ENCODE measurements around the gene GALNTL6.
"Not testable (repeated sequence)": the region's sequence is repeated elsewhere in the genome, so short reads cannot be mapped to it uniquely, and the experiment has no call there.

Gene GALNTL6

GRCh38 chr4:172881645-172882044 lies 1068.4 kb downstream of the GALNTL6 start:
- no CpG with 5 or more reads among the region's 6 CpGs for whole genome bisulfite sequencing (ENCODE audit: insufficient coverage)
- peaks cover 0 to 3% (median 0%) of the 10 kb centered on the region in 5 experiments for H3K9me3 ChIP-seq (ENCODE audit: control extremely low read depth in 1 of 5, control insufficient read depth in 4 of 5, insufficient read depth in 2 of 5, low read depth in 1 of 5, low read length in 4 of 5)
- no peaks in the 10 kb centered on the region for H3K36me3 ChIP-seq (ENCODE audit: control insufficient read depth in 4 of 4, insufficient read depth in 4 of 4, low read length in 3 of 4)
- H3K4me1 ChIP-seq (ENCODE audit: control extremely low read depth in 1 of 4, control insufficient read depth in 4 of 4, insufficient read depth in 4 of 4, low read length in 3 of 4), result no peaks in the 10 kb centered on the region
- no peak overlapping the region for H3K27ac ChIP-seq (ENCODE audit: insufficient read depth in 1 of 2, low read depth in 1 of 2, low read length in 2 of 2, poor library complexity in 1 of 2, severe bottlenecking in 2 of 2)
- ChIA-PET CTCF (no interaction called here), POLR2A (no interaction called here)
- DNase-seq, result no peak
- H3K27me3 ChIP-seq (replicated peaks in 2 of 5; ENCODE audit: control insufficient read depth in 4 of 5, insufficient read depth in 5 of 5, low read length in 4 of 5), result no peaks in the 10 kb centered on the region
- no peak overlapping the region for H3K4me3 ChIP-seq (ENCODE audit: control insufficient read depth in 1 of 7, extremely low read depth in 1 of 7, insufficient read depth in 4 of 7, low read depth in 2 of 7, low read length in 6 of 7)

GRCh38 chr4:172887358-172887757 lies 1074.2 kb downstream of the GALNTL6 start:
- WGBS (ENCODE audit: insufficient coverage), result 86% methylated on average over 1 of the region's 3 CpGs
- H3K36me3 ChIP-seq (ENCODE audit: control insufficient read depth in 4 of 4, insufficient read depth in 4 of 4, low read length in 3 of 4); H3K4me1 ChIP-seq (ENCODE audit: control extremely low read depth in 1 of 4, control insufficient read depth in 4 of 4, insufficient read depth in 4 of 4, low read length in 3 of 4); DNase-seq; H3K27me3 ChIP-seq (replicated peaks in 2 of 5; ENCODE audit: control insufficient read depth in 4 of 5, insufficient read depth in 5 of 5, low read length in 4 of 5); H3K4me3 ChIP-seq (ENCODE audit: control insufficient read depth in 1 of 7, extremely low read depth in 1 of 7, insufficient read depth in 4 of 7, low read depth in 2 of 7, low read length in 6 of 7); CTCF ChIA-PET; H3K27ac ChIP-seq (ENCODE audit: insufficient read depth in 1 of 2, low read depth in 1 of 2, low read length in 2 of 2, poor library complexity in 1 of 2, severe bottlenecking in 2 of 2); H3K9me3 ChIP-seq (ENCODE audit: control extremely low read depth in 1 of 5, control insufficient read depth in 4 of 5, insufficient read depth in 2 of 5, low read depth in 1 of 5, low read length in 4 of 5): not testable (repeated sequence)
- POLR2A ChIA-PET, result interaction anchor here (0.7 kb wide), 1 partner anchor 756 kb away, joined by 3 read pairs; no protein-coding TSS in a partner anchor

DNA sequence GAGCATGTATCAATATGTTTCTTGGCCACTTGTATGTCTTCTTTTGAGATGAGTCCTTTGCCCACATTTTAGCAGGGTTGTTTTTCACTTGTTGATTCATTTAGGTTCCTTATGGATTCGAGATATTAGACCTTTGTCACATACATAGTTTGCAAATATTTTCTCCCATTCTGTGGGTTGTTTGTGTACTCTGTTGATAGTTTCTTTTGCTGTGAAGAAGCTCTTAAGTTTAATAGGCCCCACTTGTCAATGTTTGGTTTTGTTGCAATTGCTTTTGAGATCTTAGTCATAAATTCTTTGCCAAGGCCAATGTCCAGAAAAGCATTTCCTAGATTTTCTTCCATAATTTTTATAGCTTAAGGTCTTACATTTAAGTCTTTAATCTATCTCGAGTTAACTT lies 1074.8 kb downstream of the GALNTL6 start:
- ChIA-PET CTCF (no interaction called here), POLR2A (interaction anchor here (0.7 kb wide), 1 partner anchor 757 kb away, joined by 3 read pairs; no protein-coding TSS in a partner anchor)
- Histone ChIP-seq H3K9me3 (ENCODE audit: control extremely low read depth in 1 of 5, control insufficient read depth in 4 of 5, insufficient read depth in 2 of 5, low read depth in 1 of 5, low read length in 4 of 5) (peaks cover 0 to 5% (median 3%) of the 10 kb centered on the region in 5 experiments), H3K4me3 (ENCODE audit: control insufficient read depth in 1 of 7, extremely low read depth in 1 of 7, insufficient read depth in 4 of 7, low read depth in 2 of 7, low read length in 6 of 7) (no peak overlapping the region), H3K27me3 (replicated peaks in 2 of 5; ENCODE audit: control insufficient read depth in 4 of 5, insufficient read depth in 5 of 5, low read length in 4 of 5) (no peaks in the 10 kb centered on the region), H3K4me1 (ENCODE audit: control extremely low read depth in 1 of 4, control insufficient read depth in 4 of 4, insufficient read depth in 4 of 4, low read length in 3 of 4) (no peaks in the 10 kb centered on the region), H3K27ac (ENCODE audit: insufficient read depth in 1 of 2, low read depth in 1 of 2, low read length in 2 of 2, poor library complexity in 1 of 2, severe bottlenecking in 2 of 2) (no peak overlapping the region), H3K36me3 (ENCODE audit: control insufficient read depth in 4 of 4, insufficient read depth in 4 of 4, low read length in 3 of 4) (no peaks in the 10 kb centered on the region)
- DNase-seq, result no peak
- WGBS (ENCODE audit: insufficient coverage), result no CpG with 5 or more reads among the region's 2 CpGs

DNA sequence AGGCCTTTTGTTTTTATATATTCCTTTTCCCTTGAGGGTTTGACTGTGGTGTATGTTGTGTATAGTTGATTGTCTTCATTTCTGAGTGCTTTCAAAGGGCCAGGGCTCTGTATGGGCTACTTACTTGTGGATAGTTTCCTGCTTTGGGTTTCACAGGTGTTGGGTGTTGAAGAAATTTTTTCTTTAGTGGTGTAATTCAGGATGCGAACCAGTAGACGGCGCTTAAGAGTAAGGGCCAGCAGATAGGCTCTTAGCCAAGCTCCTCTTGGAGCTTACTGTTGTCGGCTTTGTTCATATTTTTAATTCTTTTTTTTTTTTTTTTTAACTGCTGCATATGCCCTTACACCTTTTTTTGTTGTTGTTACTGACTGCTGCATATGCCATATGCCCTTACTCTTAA lies 1079.1 kb downstream of the GALNTL6 start:
- no peaks in the 10 kb centered on the region for H3K4me1 ChIP-seq (ENCODE audit: control extremely low read depth in 1 of 4, control insufficient read depth in 4 of 4, insufficient read depth in 4 of 4, low read length in 3 of 4)
- H3K9me3 ChIP-seq (ENCODE audit: control extremely low read depth in 1 of 5, control insufficient read depth in 4 of 5, insufficient read depth in 2 of 5, low read depth in 1 of 5, low read length in 4 of 5), result peaks cover 0 to 17% (median 4%) of the 10 kb centered on the region in 5 experiments
- no peak overlapping the region for H3K27ac ChIP-seq (ENCODE audit: insufficient read depth in 1 of 2, low read depth in 1 of 2, low read length in 2 of 2, poor library complexity in 1 of 2, severe bottlenecking in 2 of 2)
- CTCF ChIA-PET, result no interaction called here
- DNase-seq, result peak in 2 of 3 donors; percentile 0 to 4
- 85% methylated on average over 3 of the region's 4 CpGs for WGBS (ENCODE audit: insufficient coverage)
- no peak overlapping the region for H3K4me3 ChIP-seq (ENCODE audit: control insufficient read depth in 1 of 7, extremely low read depth in 1 of 7, insufficient read depth in 4 of 7, low read depth in 2 of 7, low read length in 6 of 7)
- no peaks in the 10 kb centered on the region for H3K27me3 ChIP-seq (replicated peaks in 2 of 5; ENCODE audit: control insufficient read depth in 4 of 5, insufficient read depth in 5 of 5, low read length in 4 of 5)
- POLR2A ChIA-PET, result no interaction called here
- no peaks in the 10 kb centered on the region for H3K36me3 ChIP-seq (ENCODE audit: control insufficient read depth in 4 of 4, insufficient read depth in 4 of 4, low read length in 3 of 4)

GRCh38 chr4:172895699-172896098 lies 1082.5 kb downstream of the GALNTL6 start:
- no peaks in the 10 kb centered on the region for H3K36me3 ChIP-seq (ENCODE audit: control insufficient read depth in 4 of 4, insufficient read depth in 4 of 4, low read length in 3 of 4)
- H3K4me3 ChIP-seq (ENCODE audit: control insufficient read depth in 1 of 7, extremely low read depth in 1 of 7, insufficient read depth in 4 of 7, low read depth in 2 of 7, low read length in 6 of 7), result no peak overlapping the region
- no CpG with 5 or more reads among the region's 3 CpGs for WGBS (ENCODE audit: insufficient coverage)
- no peak overlapping the region for H3K27ac ChIP-seq (ENCODE audit: insufficient read depth in 1 of 2, low read depth in 1 of 2, low read length in 2 of 2, poor library complexity in 1 of 2, severe bottlenecking in 2 of 2)
- DNase-seq, result no peak
- ChIA-PET CTCF (no interaction called here), POLR2A (no interaction called here)
- H3K9me3 ChIP-seq (ENCODE audit: control extremely low read depth in 1 of 5, control insufficient read depth in 4 of 5, insufficient read depth in 2 of 5, low read depth in 1 of 5, low read length in 4 of 5), result peaks cover 0 to 13% (median 5%) of the 10 kb centered on the region in 5 experiments
- H3K4me1 ChIP-seq (ENCODE audit: control extremely low read depth in 1 of 4, control insufficient read depth in 4 of 4, insufficient read depth in 4 of 4, low read length in 3 of 4), result no peaks in the 10 kb centered on the region
- H3K27me3 ChIP-seq (replicated peaks in 2 of 5; ENCODE audit: control insufficient read depth in 4 of 5, insufficient read depth in 5 of 5, low read length in 4 of 5), result no peaks in the 10 kb centered on the region

- Histone ChIP-seq H3K27me3 (replicated peaks in 2 of 5; ENCODE audit: control insufficient read depth in 4 of 5, insufficient read depth in 5 of 5, low read length in 4 of 5) (no peaks in the 10 kb centered on the region), H3K4me3 (ENCODE audit: control insufficient read depth in 1 of 7, extremely low read depth in 1 of 7, insufficient read depth in 4 of 7, low read depth in 2 of 7, low read length in 6 of 7) (no peak overlapping the region), H3K36me3 (ENCODE audit: control insufficient read depth in 4 of 4, insufficient read depth in 4 of 4, low read length in 3 of 4) (no peaks in the 10 kb centered on the region), H3K27ac (ENCODE audit: insufficient read depth in 1 of 2, low read depth in 1 of 2, low read length in 2 of 2, poor library complexity in 1 of 2, severe bottlenecking in 2 of 2) (no peak overlapping the region), H3K4me1 (ENCODE audit: control extremely low read depth in 1 of 4, control insufficient read depth in 4 of 4, insufficient read depth in 4 of 4, low read length in 3 of 4) (no peaks in the 10 kb centered on the region), H3K9me3 (ENCODE audit: control extremely low read depth in 1 of 5, control insufficient read depth in 4 of 5, insufficient read depth in 2 of 5, low read depth in 1 of 5, low read length in 4 of 5) (peaks cover 0 to 13% (median 5%) of the 10 kb centered on the region in 5 experiments)
- POLR2A ChIA-PET, result no interaction called here
- CTCF ChIA-PET, result interaction anchor here (1.1 kb wide), 1 partner anchor 10 kb away, joined by 3 read pairs; no protein-coding TSS in a partner anchor
- no peak for DNase-seq
- WGBS (ENCODE audit: insufficient coverage), result 98% methylated on average over 3 of the region's 3 CpGs
Measured at GRCh38 chr4:172897046-172897445, 1083.8 kb downstream of the GALNTL6 start.

GRCh38 chr4:172898715-172899114 lies 1085.5 kb downstream of the GALNTL6 start:
- Histone ChIP-seq H3K4me3 (ENCODE audit: control insufficient read depth in 1 of 7, extremely low read depth in 1 of 7, insufficient read depth in 4 of 7, low read depth in 2 of 7, low read length in 6 of 7) (no peak overlapping the region), H3K36me3 (ENCODE audit: control insufficient read depth in 4 of 4, insufficient read depth in 4 of 4, low read length in 3 of 4) (no peaks in the 10 kb centered on the region), H3K27ac (ENCODE audit: insufficient read depth in 1 of 2, low read depth in 1 of 2, low read length in 2 of 2, poor library complexity in 1 of 2, severe bottlenecking in 2 of 2) (no peak overlapping the region), H3K9me3 (ENCODE audit: control extremely low read depth in 1 of 5, control insufficient read depth in 4 of 5, insufficient read depth in 2 of 5, low read depth in 1 of 5, low read length in 4 of 5) (peaks cover 0 to 13% (median 5%) of the 10 kb centered on the region in 5 experiments), H3K4me1 (ENCODE audit: control extremely low read depth in 1 of 4, control insufficient read depth in 4 of 4, insufficient read depth in 4 of 4, low read length in 3 of 4) (no peaks in the 10 kb centered on the region), H3K27me3 (replicated peaks in 2 of 5; ENCODE audit: control insufficient read depth in 4 of 5, insufficient read depth in 5 of 5, low read length in 4 of 5) (no peaks in the 10 kb centered on the region)
- POLR2A ChIA-PET, result no interaction called here
- no peak for DNase-seq
- WGBS (ENCODE audit: insufficient coverage), result no CpG with 5 or more reads among the region's 2 CpGs
- CTCF ChIA-PET, result no interaction called here

Data from common myeloid progenitor, CD34-positive (primary cell).